Ishikawa (cell line): ENCODE results near the gene PCAT6.

Experiments
- CEBPB ChIP-seq: IDR thresholded peaks from 2 replicates; pipeline ENCODE4 v1.6.1; 2012
- CREB1 ChIP-seq: IDR thresholded peaks from 2 replicates; pipeline ENCODE4 v1.6.1; 2012; ENCODE audit warnings: low read depth
- EGR1 ChIP-seq: IDR thresholded peaks from 2 replicates; pipeline ENCODE4 v1.6.1; 2012
- EP300 ChIP-seq: IDR thresholded peaks from 2 replicates; pipeline ENCODE4 v1.6.1; 2012; ENCODE audit warnings: borderline replicate concordance
- FOXM1 ChIP-seq: IDR thresholded peaks from 2 replicates; pipeline ENCODE4 v1.6.1; 2012; ENCODE audit warnings: low read depth, borderline replicate concordance
- MAX ChIP-seq: IDR thresholded peaks from 2 replicates; pipeline ENCODE4 v1.6.1; 2012
- NFIC ChIP-seq: IDR thresholded peaks from 2 replicates; pipeline ENCODE4 v1.6.1; 2012
- RAD21 ChIP-seq: IDR thresholded peaks from 2 replicates; pipeline ENCODE4 v1.6.1; 2012; ENCODE audit warnings: low read depth
- REST ChIP-seq: IDR thresholded peaks from 2 replicates; pipeline ENCODE4 v1.6.1; 2012; ENCODE audit warnings: low read depth, mild to moderate bottlenecking
- TAF1 ChIP-seq: IDR thresholded peaks from 2 replicates; pipeline ENCODE4 v1.6.1; 2012; ENCODE audit warnings: low read depth, mild to moderate bottlenecking
- TCF12 ChIP-seq: IDR thresholded peaks from 2 replicates; pipeline ENCODE4 v1.6.1; 2012; ENCODE audit warnings: low read depth
- TEAD4 ChIP-seq: IDR thresholded peaks from 2 replicates; pipeline ENCODE4 v1.6.1; 2012
- USF1 ChIP-seq: IDR thresholded peaks from 2 replicates; pipeline ENCODE4 v1.6.1; 2012
- YY1 ChIP-seq: IDR thresholded peaks from 2 replicates; pipeline ENCODE4 v1.6.1; 2012; ENCODE audit warnings: low read depth
- ZBTB7A ChIP-seq: IDR thresholded peaks from 2 replicates; pipeline ENCODE4 v1.6.1; 2012; ENCODE audit warnings: low read depth

PCAT6 gene

DNA sequence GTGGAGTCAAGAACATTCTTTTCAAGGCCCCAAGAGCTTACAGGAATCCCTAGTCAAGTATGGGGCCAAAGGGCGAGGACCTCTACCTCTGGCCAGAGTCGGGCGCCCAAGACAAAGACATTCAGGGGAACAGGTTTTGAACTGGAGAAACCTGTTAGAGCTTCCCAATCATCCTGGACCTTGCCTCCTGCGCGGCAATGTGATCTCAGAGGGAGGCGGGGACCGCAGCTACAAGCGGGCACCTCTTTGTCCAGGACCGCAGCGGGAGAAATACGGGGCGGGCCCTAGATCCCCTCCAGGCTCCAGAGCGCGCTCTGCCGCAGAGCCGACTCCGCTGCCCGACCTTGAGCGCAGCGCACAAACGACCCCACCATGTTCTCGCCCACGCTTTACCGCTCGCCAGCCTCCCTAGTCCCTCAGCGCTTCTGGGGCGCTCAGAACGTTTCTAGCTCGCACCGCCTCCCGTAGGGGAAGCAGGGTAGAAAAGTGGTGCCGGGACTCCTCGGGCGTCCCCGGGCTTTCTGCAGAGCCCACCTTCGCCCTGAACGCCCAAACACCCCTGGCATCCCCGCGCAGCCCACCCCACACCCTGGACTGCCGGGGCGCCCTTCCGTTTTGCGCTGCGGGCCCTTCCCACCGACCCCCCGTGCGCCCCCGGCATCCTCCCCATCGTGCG is 50.1 kb downstream of the PCAT6 start:
- TF ChIP-seq EGR1, result peak; percentile 78
- 0 out of 2 replicates have a peak, but pooled peaks have one; percentile 0 for TF ChIP-seq CEBPB
- peak; percentile 51 for TF ChIP-seq TEAD4
- TF ChIP-seq MAX, result peak; percentile 60
- TF ChIP-seq EP300, result peak; percentile 32; the same call in 1 of the 2 replicates
- TF ChIP-seq ZBTB7A, result no peak; the same call in 1 of the 2 replicates
- TF ChIP-seq NFIC, result peak; percentile 14; the same call in 1 of the 2 replicates
- TF ChIP-seq YY1, result peak; percentile 55; the same call in 1 of the 2 replicates
- TF ChIP-seq CREB1, result no peak
- no peak for TF ChIP-seq FOXM1
- TF ChIP-seq REST, result no peak
- peak; percentile 9; the same call in 1 of the 2 replicates for TF ChIP-seq RAD21
- peak; percentile 20 for TF ChIP-seq TCF12
- TF ChIP-seq USF1, result peak; percentile 30; the same call in 1 of the 2 replicates
- TF ChIP-seq TAF1, result peak; percentile 52; the same call in 1 of the 2 replicates
